WI38 (cell line): ENCODE measurements around the gene AP1B1.
"Not testable (repeated sequence)": the region's sequence is repeated elsewhere in the genome, so short reads cannot be mapped to it uniquely, and the experiment has no call there.

Source experiments
- H3K4me3 ChIP-seq: 2 replicates; pipeline ENCODE4 v1.5.1; 2011; ENCODE audit warnings: low read depth, mild to moderate bottlenecking, control low read depth, low read length
- TF ChIP-seq, protein P1 (sequence below): IDR thresholded peaks from 2 replicates; pipeline ENCODE4 v1.5.1; 2012; ENCODE audit warnings: low read depth, mild to moderate bottlenecking, control low read depth, low read length

AP1B1 gene

DNA sequence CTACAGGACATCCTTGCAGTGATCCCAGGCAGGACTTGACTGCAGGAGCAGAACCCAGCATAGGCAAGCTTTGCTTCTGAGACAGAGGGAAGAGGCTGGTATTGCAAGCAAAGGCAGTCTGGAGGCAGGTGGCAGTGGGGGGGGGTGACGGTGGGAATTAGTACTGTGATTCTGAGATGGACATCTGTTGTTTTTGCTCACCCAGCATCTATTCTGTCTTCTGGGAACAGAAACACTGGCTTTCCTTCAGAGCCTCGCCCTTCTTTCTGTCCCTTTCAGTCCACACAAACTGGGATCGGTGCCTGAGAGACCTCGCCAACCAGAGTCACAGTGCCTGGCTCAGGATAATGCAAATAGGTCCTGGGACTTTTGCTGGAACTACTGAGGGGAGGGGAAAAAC is 41.7 kb downstream of the AP1B1 start:
- no peak overlapping the region for H3K4me3 ChIP-seq

GRCh38 chr22:29345932-29346331 is 42.4 kb downstream of the AP1B1 start:
- TF ChIP-seq, protein P1, sequence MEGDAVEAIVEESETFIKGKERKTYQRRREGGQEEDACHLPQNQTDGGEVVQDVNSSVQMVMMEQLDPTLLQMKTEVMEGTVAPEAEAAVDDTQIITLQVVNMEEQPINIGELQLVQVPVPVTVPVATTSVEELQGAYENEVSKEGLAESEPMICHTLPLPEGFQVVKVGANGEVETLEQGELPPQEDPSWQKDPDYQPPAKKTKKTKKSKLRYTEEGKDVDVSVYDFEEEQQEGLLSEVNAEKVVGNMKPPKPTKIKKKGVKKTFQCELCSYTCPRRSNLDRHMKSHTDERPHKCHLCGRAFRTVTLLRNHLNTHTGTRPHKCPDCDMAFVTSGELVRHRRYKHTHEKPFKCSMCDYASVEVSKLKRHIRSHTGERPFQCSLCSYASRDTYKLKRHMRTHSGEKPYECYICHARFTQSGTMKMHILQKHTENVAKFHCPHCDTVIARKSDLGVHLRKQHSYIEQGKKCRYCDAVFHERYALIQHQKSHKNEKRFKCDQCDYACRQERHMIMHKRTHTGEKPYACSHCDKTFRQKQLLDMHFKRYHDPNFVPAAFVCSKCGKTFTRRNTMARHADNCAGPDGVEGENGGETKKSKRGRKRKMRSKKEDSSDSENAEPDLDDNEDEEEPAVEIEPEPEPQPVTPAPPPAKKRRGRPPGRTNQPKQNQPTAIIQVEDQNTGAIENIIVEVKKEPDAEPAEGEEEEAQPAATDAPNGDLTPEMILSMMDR: no peak
- H3K4me3 ChIP-seq: no peak overlapping the region

More for the DNA sequence above, 41.7 kb downstream of the AP1B1 start:
- TF ChIP-seq, protein P1: no peak

- not testable (repeated sequence) for H3K4me3 ChIP-seq
These were observed 43.5 kb downstream of the AP1B1 start for GRCh38 chr22:29344889-29345288.

GRCh38 chr22:29344137-29344536 is 44.2 kb downstream of the AP1B1 start:
- H3K4me3 ChIP-seq: no peak overlapping the region
- TF ChIP-seq, protein P1: no peak

- TF ChIP-seq, protein P1: no peak
- no peak overlapping the region for H3K4me3 ChIP-seq
These were observed 45.0 kb downstream of the AP1B1 start for GRCh38 chr22:29343313-29343805.

- TF ChIP-seq, protein P1: no peak
- no peak overlapping the region for H3K4me3 ChIP-seq
These were observed 45.6 kb downstream of the AP1B1 start for GRCh38 chr22:29342577-29343312.

DNA sequence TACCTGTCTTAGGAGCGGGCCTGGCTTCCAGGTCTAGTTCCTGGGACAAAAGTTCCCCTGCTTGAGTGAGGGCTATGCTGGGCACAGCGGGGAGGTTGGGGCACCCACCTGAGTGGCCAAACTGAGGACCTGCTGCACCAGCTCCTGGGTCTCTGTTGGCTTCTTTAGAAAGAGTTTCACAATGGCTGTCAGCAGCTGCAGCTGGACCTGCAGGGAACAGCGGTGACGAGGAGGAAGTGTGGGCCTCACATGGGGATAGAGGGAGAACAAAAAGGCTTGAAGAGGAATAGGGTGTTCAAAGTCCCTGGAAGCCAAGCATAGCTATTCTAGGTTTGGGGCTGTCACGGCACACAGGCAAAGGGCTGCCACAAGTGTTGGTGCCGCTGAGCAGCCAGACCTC is 46.2 kb downstream of the AP1B1 start:
- TF ChIP-seq, protein P1: no peak
- no peak overlapping the region for H3K4me3 ChIP-seq

DNA sequence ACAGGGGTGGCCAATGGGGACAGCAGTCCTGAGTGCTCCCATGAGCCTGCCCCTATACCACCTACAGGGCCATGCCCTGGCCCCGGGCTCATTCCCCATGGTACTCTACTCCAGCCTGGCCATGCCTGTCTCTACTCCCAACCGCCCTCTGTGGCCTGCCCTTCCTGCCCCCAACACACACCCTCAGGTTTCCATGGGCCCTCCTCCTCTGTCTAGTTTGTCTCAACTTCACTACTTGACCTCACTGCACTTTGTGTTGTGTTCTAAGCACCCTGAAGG is 46.6 kb downstream of the AP1B1 start:
- TF ChIP-seq, protein P1: no peak
- H3K4me3 ChIP-seq: no peak overlapping the region
